K562 (cell line): Measurements from ENCODE around the gene RANBP3. TPM values are rescaled to one million over a fixed set of nuclear protein-coding genes. Genes with fewer than 3 reads are reported as not detected.

Experiments used
- ATAC-seq: fragments of 200-7000 bp; cut with Tn5 transposase; 3 replicates; pipeline ENCODE4 v1.9.1; 2020; ENCODE audit warnings: moderate library complexity
- BruUV-seq: library from RNA; stranded (reverse); fragments of 400-500 nt; replicated peaks from 2 replicates; lab custom pipeline; 2021; lab: Mats Ljungman, UMichigan
- CTCF ChIA-PET: fragments of 300-600 bp; formaldehyde crosslinking; extraction: SDS; loops from one replicate; lab custom pipeline; 2021; ENCODE audit warnings: low intra/inter-chr PET ratio; lab: Yijun Ruan, JAX
- POLR2A ChIA-PET: fragments of 300-600, 350-650 bp; sonication (Branson Sonifier 250); formaldehyde crosslinking; extraction: SDS; loops from one replicate; lab custom pipeline; 2021; ENCODE audit warnings: antibody characterized with exemption, inconsistent platforms; lab: Yijun Ruan, JAX
- DNase-seq, 4 experiments: peaks; one replicate each; pipeline versions ENCODE4 v3.0.0 to v3.0.0-alpha.2; 2011 to 2018; ENCODE audit warnings: low spot score in 3 of 4, mixed read lengths in 3 of 4; ENCODE audit errors: extremely low read depth in 1 of 4
- FAIRE-seq: peaks from 2 replicates; lab custom pipeline; 2011; peaks lifted over from hg19 to GRCh38; lab: Jason Lieb, UNC
- H2AFZ ChIP-seq: 2 replicates; pipeline ENCODE4 v1.6.0; 2011; ENCODE audit warnings: low read depth, low read length, control low read depth, inconsistent platforms
- H3K27ac ChIP-seq: fragments of 200-600 bp; 3 replicates; pipeline ENCODE4 v1.8.0; 2011; ENCODE audit warnings: low read depth, mild to moderate bottlenecking, control low read depth, inconsistent platforms, low read length, moderate library complexity, mixed read lengths; ENCODE audit errors: extremely low read depth
- H3K27me3 ChIP-seq, 2 experiments: fragments of 300-600 bp in 1 of 2; 2 replicates in 1 of 2; 3 replicates in 1 of 2; pipeline versions ENCODE4 v1.6.0 to v1.8.0; 2011; ENCODE audit warnings: inconsistent platforms in 2 of 2, low read length in 2 of 2, mild to moderate bottlenecking in 1 of 2, mixed read lengths in 1 of 2, moderate library complexity in 1 of 2; ENCODE audit not compliant: control insufficient read depth in 2 of 2, insufficient read depth in 2 of 2
- H3K36me3 ChIP-seq: fragments of 300-600 bp; 3 replicates; pipeline ENCODE4 v1.8.0; 2011; ENCODE audit warnings: mild to moderate bottlenecking, low read length, inconsistent platforms; ENCODE audit not compliant: control insufficient read depth, insufficient read depth
- H3K4me1 ChIP-seq, 2 experiments: fragments of 200-600 bp in 1 of 2; replicated peaks in 1 of 2; 2 replicates in 1 of 2; 3 replicates in 1 of 2; pipeline versions ENCODE4 v1.5.1 to v1.8.0; 2011; ENCODE audit warnings: inconsistent platforms in 2 of 2, low read length in 2 of 2, mild to moderate bottlenecking in 1 of 2, mixed read lengths in 1 of 2, moderate library complexity in 1 of 2; ENCODE audit not compliant: control insufficient read depth in 2 of 2, insufficient read depth in 2 of 2
- H3K4me2 ChIP-seq: 2 replicates; pipeline ENCODE4 v1.6.1; 2011; ENCODE audit warnings: low read length, control low read depth, inconsistent platforms, mixed read lengths; ENCODE audit not compliant: insufficient read depth
- H3K4me3 ChIP-seq: fragments of 200-600 bp; sonication (generic), shearing (Covaris generic); 2 replicates; pipeline ENCODE4 v1.5.1; 2016; ENCODE audit warnings: control low read depth, inconsistent platforms
- H3K79me2 ChIP-seq: fragments of 200-600 bp; 3 replicates; pipeline ENCODE4 v1.8.0; 2011; ENCODE audit warnings: low read length, inconsistent platforms; ENCODE audit not compliant: control insufficient read depth, insufficient read depth
- H3K9ac ChIP-seq, 2 experiments: 2 replicates each; pipeline versions ENCODE4 v1.6.0 to v1.6.1; 2011; ENCODE audit warnings: low read depth in 2 of 2, low read length in 2 of 2, control low read depth in 1 of 2, inconsistent platforms in 1 of 2, mild to moderate bottlenecking in 1 of 2, mixed read lengths in 1 of 2; ENCODE audit not compliant: insufficient read depth in 1 of 2
- H3K9me1 ChIP-seq: one replicate; pipeline ENCODE4 v1.6.0; 2011; ENCODE audit warnings: inconsistent platforms, mild to moderate bottlenecking, low read length, moderate library complexity; ENCODE audit not compliant: control insufficient read depth, insufficient read depth
- H3K9me3 ChIP-seq: replicated peaks from 2 replicates; pipeline ENCODE4 v1.5.1; 2011; ENCODE audit warnings: low read depth, low read length, inconsistent platforms; ENCODE audit not compliant: control insufficient read depth, insufficient read depth
- H4K20me1 ChIP-seq: replicated peaks from 2 replicates; pipeline ENCODE4 v1.6.1; 2011; ENCODE audit warnings: low read length, inconsistent platforms, mixed read lengths; ENCODE audit not compliant: control insufficient read depth, insufficient read depth
- ARID2 ChIP-seq: fragments of 450-650 bp; IDR thresholded peaks from 2 replicates; pipeline ENCODE4 v1.6.1; 2017; ENCODE audit warnings: antibody characterized with exemption, mild to moderate bottlenecking
- NR2F6 ChIP-seq: fragments of 450-650 bp; formaldehyde crosslinking; IDR thresholded peaks from 2 replicates; pipeline ENCODE4 v1.4.0; 2020; ENCODE audit warnings: mild to moderate bottlenecking
- ZNF24 ChIP-seq: fragments of 450-650 bp; IDR thresholded peaks from 2 replicates; pipeline ENCODE4 v1.6.1; 2016
- WGBS: fragments of 100-300 bp; shearing (Covaris generic); methylation state at CpG from one replicate; pipeline ENCODE4 v1.1.6; 2016; ENCODE audit warnings: low coverage, mixed read lengths; ENCODE audit not compliant: insufficient coverage; ENCODE audit errors: missing lambda C conversion rate; 5-methylcytosine and 5-hydroxymethylcytosine counted together
- in situ Hi-C: fragments of 300-500 bp; cut with MboI; formaldehyde crosslinking; loops from 4 replicates; pipeline ENCODE4 v1.15.0; 2018; ENCODE audit warnings: inconsistent platforms, mixed read lengths
- intact Hi-C: fragments of 100-400 bp; cut with micrococcal nuclease; formaldehyde crosslinking; loops from 2 replicates; pipeline ENCODE4 v1.14.2; 2022
- polyA plus RNA-seq, 8 experiments: library from polyadenylated mRNA; depleted of rRNA in 4 of 8; stranded (reverse) in 5 of 8; unstranded in 3 of 8; fragments of >200 nt; fragmentation: Nextera tagmentation in 2 of 8; fragmentation: Illumina TruSeq in 1 of 8; extraction: Ambion mirVana in 2 of 8; extraction: Trizol in 1 of 8; gene quantifications; 2 replicates each; pipeline versions ENCODE4 v1.2.1 to v1.2.3, GENCODE V29; 2011 to 2014; ENCODE audit warnings: inconsistent platforms in 1 of 8, missing spikeins in 1 of 8
- total RNA-seq, 7 experiments: library from RNA; depleted of rRNA in 6 of 7; stranded (reverse); fragments of >200 nt in 6 of 7; fragmentation: Illumina TruSeq in 2 of 7; extraction: Trizol in 2 of 7; gene quantifications; 2 replicates each; pipeline versions ENCODE4 v1.2.1 to v1.2.3, GENCODE V29; 2011 to 2021; ENCODE audit warnings: low replicate concordance in 1 of 7
- TF ChIP-seq, protein P1 (sequence below): IDR thresholded peaks from 2 replicates; pipeline ENCODE4 v1.6.1; 2012; ENCODE audit warnings: low read depth, low read length, improper control_type of control experiment, borderline replicate concordance

Gene RANBP3
- total and polyA plus RNA-seq, 9 of the 15 experiments (the other 6 are each of a cell fraction or from before 2014, with no cell fraction given), result 0.90 to 95.1 (median 63.2) TPM

DNA sequence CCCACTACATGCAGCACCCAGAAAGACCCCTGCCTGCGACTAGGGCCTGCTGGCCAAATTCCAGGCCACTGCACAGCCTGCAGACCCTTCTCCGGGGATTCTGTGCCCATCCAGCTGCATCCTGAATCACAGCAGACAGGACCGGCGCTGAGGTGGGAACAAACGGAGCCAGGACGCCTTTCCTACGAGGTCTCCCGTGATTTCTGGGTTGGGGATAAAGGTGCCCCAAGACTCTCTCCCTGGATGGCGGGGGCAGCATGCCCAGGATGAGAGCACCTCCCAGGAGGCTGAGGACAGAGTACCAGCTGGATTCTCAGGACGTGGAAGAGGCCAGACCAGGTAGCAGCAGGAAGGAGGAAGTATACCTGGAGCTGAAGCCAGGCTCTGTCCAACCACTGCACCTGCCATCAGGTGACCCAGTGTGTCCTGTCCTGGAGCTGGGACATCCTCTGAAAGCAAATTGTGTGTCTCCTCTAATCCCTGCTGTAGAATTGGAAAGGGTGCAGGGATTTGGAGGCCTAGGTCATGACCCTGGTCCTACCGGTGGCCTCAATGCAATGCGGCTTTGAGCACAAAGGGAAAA is 104.2 kb downstream of the RANBP3 start:
- peak in 1 of 4 experiments; percentile 6 for DNase-seq
- in situ Hi-C loops (no loop called here), intact Hi-C loops (no loop called here)
- no peak for ATAC-seq
- ChIA-PET CTCF (no interaction called here), POLR2A (no interaction called here)
- Histone ChIP-seq H2AFZ (no peak overlapping the region), H3K36me3 (no peaks in the 10 kb centered on the region), H3K4me1 (no peaks in the 10 kb centered on the region; a peak in 1 of 5 replicates), H3K4me2 (no peak overlapping the region), H3K27me3 (peaks cover 0 to 18% of the 10 kb centered on the region in 2 experiments; a peak in 2 of 5 replicates), H3K79me2 (no peaks in the 10 kb centered on the region), H3K9me1 (no peaks in the 10 kb centered on the region), H3K27ac (no peak overlapping the region), H3K9ac (no peak overlapping the region; a peak in 1 of 4 replicates), H3K4me3 (no peak overlapping the region), H3K9me3 (no peaks in the 10 kb centered on the region), H4K20me1 (no peaks in the 10 kb centered on the region)
- BruUV-seq, result no TSS peak
- FAIRE-seq, result no peak
- WGBS, result 25% methylated on average over 12 of the region's 12 CpGs
- TF ChIP-seq ZNF24 (no peak), NR2F6 (CRISPR knock-in tag) (no peak), ARID2 (no peak)
- TF ChIP-seq, protein P1, sequence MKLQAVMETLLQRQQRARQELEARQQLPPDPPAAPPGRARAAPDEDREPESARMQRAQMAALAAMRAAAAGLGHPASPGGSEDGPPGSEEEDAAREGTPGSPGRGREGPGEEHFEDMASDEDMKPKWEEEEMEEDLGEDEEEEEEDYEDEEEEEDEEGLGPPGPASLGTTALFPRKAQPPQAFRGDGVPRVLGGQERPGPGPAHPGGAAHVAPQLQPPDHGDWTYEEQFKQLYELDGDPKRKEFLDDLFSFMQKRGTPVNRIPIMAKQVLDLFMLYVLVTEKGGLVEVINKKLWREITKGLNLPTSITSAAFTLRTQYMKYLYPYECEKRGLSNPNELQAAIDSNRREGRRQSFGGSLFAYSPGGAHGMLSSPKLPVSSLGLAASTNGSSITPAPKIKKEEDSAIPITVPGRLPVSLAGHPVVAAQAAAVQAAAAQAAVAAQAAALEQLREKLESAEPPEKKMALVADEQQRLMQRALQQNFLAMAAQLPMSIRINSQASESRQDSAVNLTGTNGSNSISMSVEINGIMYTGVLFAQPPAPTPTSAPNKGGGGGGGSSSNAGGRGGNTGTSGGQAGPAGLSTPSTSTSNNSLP, result no peak
